HCT116 (cell line): Measurements from ENCODE around the gene ATP11B. TPM values are rescaled to one million over a fixed set of nuclear protein-coding genes. Genes with fewer than 3 reads are reported as not detected.

Source experiments
- ATAC-seq: fragments of 200-7000 bp; cut with Tn5 transposase; 2 replicates; pipeline ENCODE4 v1.9.1; 2020; ENCODE audit warnings: mild to moderate bottlenecking, moderate library complexity
- BruUV-seq: library from RNA; stranded (reverse); fragments of 400-500 nt; replicated peaks from 2 replicates; lab custom pipeline; 2021; lab: Mats Ljungman, UMichigan
- CTCF ChIA-PET: fragments of 300-600 bp; sonication (Branson Sonifier 250); formaldehyde crosslinking; loops from one replicate; lab custom pipeline; 2021; ENCODE audit warnings: antibody characterized with exemption; lab: Charles Lee
- POLR2A ChIA-PET: fragments of 300-600, 350-600 bp; sonication (Branson Sonifier 250); formaldehyde crosslinking; loops from one replicate; lab custom pipeline; 2021; ENCODE audit warnings: antibody characterized with exemption; lab: Charles Lee
- RAD21 ChIA-PET, 2 experiments: fragments of 300-600 bp; sonication (Branson Sonifier 250); formaldehyde crosslinking; loops; one replicate each; lab custom pipeline; 2023; ENCODE audit warnings: low total read pairs in 2 of 2; ENCODE audit not compliant: uncharacterized antibody in 2 of 2, unreplicated experiment in 2 of 2, low non-redundant PET in 1 of 2; lab: Charles Lee
- DNase-seq: peaks from one replicate; pipeline ENCODE4 v3.0.0-alpha.2; 2010; ENCODE audit warnings: low read depth, low spot score
- H2AFZ ChIP-seq: fragments of 200-600 bp; shearing (Covaris generic), sonication (generic); 2 replicates; pipeline ENCODE4 v1.6.1; 2017; ENCODE audit warnings: low read depth, mixed run types, mixed read lengths, antibody characterized with exemption, low read length; ENCODE audit not compliant: poor library complexity, severe bottlenecking
- H3K27ac ChIP-seq: 2 replicates; pipeline ENCODE4 v1.5.1; 2012; ENCODE audit warnings: low read depth, low read length
- H3K27me3 ChIP-seq: fragments of 200-600 bp; sonication (generic); 2 replicates; pipeline ENCODE4 v1.6.1; 2016; ENCODE audit warnings: mixed run types, low read length, mixed read lengths; ENCODE audit not compliant: insufficient read depth
- H3K36me3 ChIP-seq, 2 experiments: fragments of 200-500 bp in 1 of 2; fragments of 200-600 bp in 1 of 2; sonication (Bioruptor generic) in 1 of 2; sonication (generic) in 1 of 2; 2 replicates each; pipeline versions ENCODE4 v1.5.1 to v1.6.1; 2014 to 2016; ENCODE audit warnings: low read length in 2 of 2, inconsistent platforms in 1 of 2, mixed read lengths in 1 of 2, mixed run types in 1 of 2; ENCODE audit not compliant: insufficient read depth in 2 of 2, control insufficient read depth in 1 of 2
- H3K4me1 ChIP-seq, 2 experiments: fragments of 200-600 bp in 1 of 2; sonication (generic) in 1 of 2; 2 replicates each; pipeline versions ENCODE4 v1.5.1 to v1.6.1; 2012 to 2017; ENCODE audit warnings: low read length in 2 of 2, inconsistent platforms in 1 of 2, mild to moderate bottlenecking in 1 of 2, mixed read lengths in 1 of 2, mixed run types in 1 of 2, moderate library complexity in 1 of 2; ENCODE audit not compliant: insufficient read depth in 2 of 2, control insufficient read depth in 1 of 2
- H3K4me2 ChIP-seq: fragments of 200-600 bp; sonication (generic); 2 replicates; pipeline ENCODE4 v1.6.1; 2017; ENCODE audit warnings: mixed run types, low read length, mixed read lengths
- H3K4me3 ChIP-seq, 2 experiments: fragments of 200-600 bp in 1 of 2; sonication (generic) in 1 of 2; replicated peaks in 1 of 2; 2 replicates each; pipeline ENCODE4 v1.5.1; 2011 to 2016; ENCODE audit warnings: low read length in 2 of 2, control low read depth in 1 of 2, low read depth in 1 of 2, mild to moderate bottlenecking in 1 of 2, mixed read lengths in 1 of 2, mixed run types in 1 of 2
- H3K79me2 ChIP-seq: fragments of 200-600 bp; sonication (generic); 2 replicates; pipeline ENCODE4 v1.6.1; 2017; ENCODE audit warnings: mild to moderate bottlenecking, mixed run types, low read length, moderate library complexity, mixed read lengths; ENCODE audit not compliant: insufficient read depth
- H3K9ac ChIP-seq: fragments of 200-600 bp; sonication (generic); 2 replicates; pipeline ENCODE4 v1.6.1; 2016; ENCODE audit warnings: low read length, mixed read lengths
- H3K9me2 ChIP-seq: fragments of 200-600 bp; sonication (generic), shearing (Covaris generic); 2 replicates; pipeline ENCODE4 v1.6.1; 2017; ENCODE audit warnings: mixed run types, mild to moderate bottlenecking, moderate library complexity; ENCODE audit not compliant: insufficient read depth
- H3K9me3 ChIP-seq, 2 experiments: fragments of 200-500 bp in 1 of 2; fragments of 200-600 bp in 1 of 2; sonication (Bioruptor generic) in 1 of 2; sonication (generic) in 1 of 2; 2 replicates each; pipeline ENCODE4 v1.6.1; 2014 to 2017; ENCODE audit warnings: low read length in 2 of 2, mixed read lengths in 2 of 2, inconsistent platforms in 1 of 2, low read depth in 1 of 2, mild to moderate bottlenecking in 1 of 2, mixed run types in 1 of 2, moderate library complexity in 1 of 2; ENCODE audit not compliant: control insufficient read depth in 1 of 2, insufficient read depth in 1 of 2
- H4K20me1 ChIP-seq: fragments of 200-600 bp; sonication (generic), shearing (Covaris generic); 2 replicates; pipeline ENCODE4 v1.6.1; 2017; ENCODE audit warnings: mixed run types, mild to moderate bottlenecking, moderate library complexity; ENCODE audit not compliant: insufficient read depth
- ATF3 ChIP-seq: IDR thresholded peaks from 2 replicates; pipeline ENCODE4 v1.6.1; 2012
- CBX3 ChIP-seq: IDR thresholded peaks from 2 replicates; pipeline ENCODE4 v1.6.1; 2012; ENCODE audit warnings: low read depth
- CEBPB ChIP-seq: IDR thresholded peaks from 2 replicates; pipeline ENCODE4 v1.6.1; 2012; ENCODE audit warnings: low read depth
- EGR1 ChIP-seq: IDR thresholded peaks from 2 replicates; pipeline ENCODE4 v1.6.1; 2012; ENCODE audit warnings: low read depth
- ELF1 ChIP-seq: IDR thresholded peaks from 2 replicates; pipeline ENCODE4 v1.6.1; 2012; ENCODE audit warnings: low read depth, borderline replicate concordance
- EZH2phosphoT487 ChIP-seq: fragments of 200-600 bp; IDR thresholded peaks from 2 replicates; pipeline ENCODE4 v1.6.1; 2018; ENCODE audit warnings: antibody characterized with exemption, borderline replicate concordance
- FOSL1 ChIP-seq: IDR thresholded peaks from 2 replicates; pipeline ENCODE4 v1.6.1; 2012; ENCODE audit warnings: low read depth
- MAX ChIP-seq: IDR thresholded peaks from 2 replicates; pipeline ENCODE4 v1.6.1; 2012
- POLR2A ChIP-seq: IDR thresholded peaks from 2 replicates; pipeline ENCODE4 v1.7.0; 2011; ENCODE audit warnings: borderline replicate concordance; ENCODE audit not compliant: insufficient read depth, insufficient read length; ENCODE audit errors: extremely low read depth
- REST ChIP-seq: IDR thresholded peaks from 2 replicates; pipeline ENCODE4 v1.6.1; 2012; ENCODE audit warnings: low read depth
- SIN3A ChIP-seq: IDR thresholded peaks from 2 replicates; pipeline ENCODE4 v1.6.1; 2012; ENCODE audit warnings: low read depth
- SP1 ChIP-seq: IDR thresholded peaks from 2 replicates; pipeline ENCODE4 v1.6.1; 2012; ENCODE audit warnings: low read depth
- SRF ChIP-seq: IDR thresholded peaks from 2 replicates; pipeline ENCODE4 v1.6.1; 2012; ENCODE audit warnings: low read depth
- YY1 ChIP-seq: IDR thresholded peaks from 2 replicates; pipeline ENCODE4 v1.6.1; 2011; ENCODE audit warnings: low read length, low read depth, moderate library complexity, mild to moderate bottlenecking; ENCODE audit not compliant: insufficient replicate concordance; ENCODE audit errors: extremely low read depth
- ZFX ChIP-seq: fragments of 450-650 bp; IDR thresholded peaks from 2 replicates; pipeline ENCODE4 v1.6.1; 2017
- intact Hi-C: fragments of 100-400 bp; cut with micrococcal nuclease; formaldehyde crosslinking; loops from 2 replicates; pipeline ENCODE4 v1.10.0; 2022
- total RNA-seq: library from RNA; stranded (reverse); gene quantifications from one replicate; pipeline ENCODE4 v1.2.1, GENCODE V29; 2021; ENCODE audit not compliant: unreplicated experiment
- TF ChIP-seq, protein P1 (sequence below), 3 experiments: fragments of 200-600 bp in 1 of 3; sonication (generic) in 1 of 3; IDR thresholded peaks in 2 of 3; conservative IDR thresholded peaks in 1 of 3; 2 replicates each; pipeline ENCODE4 v1.5.1; 2012 to 2017; ENCODE audit warnings: low read depth in 2 of 3, low read length in 2 of 3, antibody characterized with exemption in 1 of 3, borderline replicate concordance in 1 of 3, control low read depth in 1 of 3, mild to moderate bottlenecking in 1 of 3, mixed read lengths in 1 of 3, mixed run types in 1 of 3, moderate library complexity in 1 of 3; ENCODE audit not compliant: insufficient read depth in 1 of 3

Gene ATP11B
- total RNA-seq, 1 experiment from 2014 or later, result 53.0 TPM

DNA sequence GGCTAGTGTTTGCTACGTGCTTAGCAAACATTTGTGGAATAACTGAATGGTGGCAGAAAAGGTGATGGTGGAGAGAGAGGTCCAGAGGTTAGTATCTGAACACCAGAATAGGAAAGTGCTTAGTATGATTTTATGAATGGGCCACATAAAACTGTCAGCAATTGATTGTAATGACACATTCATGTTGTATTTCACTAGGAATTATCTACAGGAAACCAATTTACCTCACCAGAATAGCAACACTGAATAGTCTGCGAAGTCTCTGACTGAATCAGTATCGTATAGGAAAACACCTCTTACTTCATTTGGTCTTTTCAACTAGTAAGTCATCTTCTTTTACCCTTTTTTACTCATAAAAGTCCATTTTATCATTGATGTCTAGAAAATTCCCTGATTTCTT, 8.2 kb upstream of the ATP11B start:
- Histone ChIP-seq H3K4me1 (no peaks in the 10 kb centered on the region), H3K36me3 (no peaks in the 10 kb centered on the region), H3K9ac (no peak overlapping the region), H3K27ac (no peak overlapping the region), H3K27me3 (no peaks in the 10 kb centered on the region), H3K79me2 (no peaks in the 10 kb centered on the region), H3K9me3 (no peaks in the 10 kb centered on the region), H3K9me2 (no peaks in the 10 kb centered on the region), H3K4me3 (no peak overlapping the region), H3K4me2 (no peak overlapping the region), H2AFZ (no peak overlapping the region), H4K20me1 (no peaks in the 10 kb centered on the region)
- BruUV-seq, result no TSS peak
- TF ChIP-seq FOSL1 (no peak), CBX3 (no peak), EGR1 (no peak), POLR2A (no peak), SRF (no peak), SP1 (no peak), YY1 (no peak), ZFX (no peak), CEBPB (no peak), MAX (no peak), EZH2phosphoT487 (no peak), ATF3 (no peak)
- RAD21 ChIA-PET, result no interaction called here
- intact Hi-C loops, result no loop called here
- POLR2A ChIA-PET, result no interaction called here
- CTCF ChIA-PET, result no interaction called here
- no peak for ATAC-seq
- no peak for DNase-seq

GRCh38 chr3:182785756-182786155, 7.5 kb upstream of the ATP11B start:
- Histone ChIP-seq H3K4me2 (no peak overlapping the region), H3K9me2 (no peaks in the 10 kb centered on the region), H3K4me3 (no peak overlapping the region), H3K79me2 (no peaks in the 10 kb centered on the region), H3K36me3 (no peaks in the 10 kb centered on the region), H4K20me1 (no peaks in the 10 kb centered on the region), H3K27me3 (no peaks in the 10 kb centered on the region), H3K9me3 (no peaks in the 10 kb centered on the region), H3K4me1 (no peaks in the 10 kb centered on the region), H2AFZ (no peak overlapping the region), H3K9ac (no peak overlapping the region), H3K27ac (no peak overlapping the region)
- DNase-seq (no peak), ATAC-seq (no peak)
- BruUV-seq, result no TSS peak
- CTCF ChIA-PET, result no interaction called here
- POLR2A ChIA-PET, result no interaction called here
- intact Hi-C loops, result no loop called here
- RAD21 ChIA-PET, result no interaction called here
- TF ChIP-seq, protein P1, sequence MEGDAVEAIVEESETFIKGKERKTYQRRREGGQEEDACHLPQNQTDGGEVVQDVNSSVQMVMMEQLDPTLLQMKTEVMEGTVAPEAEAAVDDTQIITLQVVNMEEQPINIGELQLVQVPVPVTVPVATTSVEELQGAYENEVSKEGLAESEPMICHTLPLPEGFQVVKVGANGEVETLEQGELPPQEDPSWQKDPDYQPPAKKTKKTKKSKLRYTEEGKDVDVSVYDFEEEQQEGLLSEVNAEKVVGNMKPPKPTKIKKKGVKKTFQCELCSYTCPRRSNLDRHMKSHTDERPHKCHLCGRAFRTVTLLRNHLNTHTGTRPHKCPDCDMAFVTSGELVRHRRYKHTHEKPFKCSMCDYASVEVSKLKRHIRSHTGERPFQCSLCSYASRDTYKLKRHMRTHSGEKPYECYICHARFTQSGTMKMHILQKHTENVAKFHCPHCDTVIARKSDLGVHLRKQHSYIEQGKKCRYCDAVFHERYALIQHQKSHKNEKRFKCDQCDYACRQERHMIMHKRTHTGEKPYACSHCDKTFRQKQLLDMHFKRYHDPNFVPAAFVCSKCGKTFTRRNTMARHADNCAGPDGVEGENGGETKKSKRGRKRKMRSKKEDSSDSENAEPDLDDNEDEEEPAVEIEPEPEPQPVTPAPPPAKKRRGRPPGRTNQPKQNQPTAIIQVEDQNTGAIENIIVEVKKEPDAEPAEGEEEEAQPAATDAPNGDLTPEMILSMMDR (IDR thresholded peaks at IDR 0.05 in 2 of 3, conservative IDR thresholded peaks at IDR 0.05 in 1 of 3; ENCODE audit: borderline replicate concordance in 1 of 3, insufficient read depth in 1 of 3, low read depth in 2 of 3, low read length in 2 of 3), result no peak
- no peak for TF ChIP-seq YY1
- no peak for TF ChIP-seq SIN3A
- TF ChIP-seq SP1, result no peak
- no peak for TF ChIP-seq CEBPB
- TF ChIP-seq ELF1, result no peak
- no peak for TF ChIP-seq CBX3
- TF ChIP-seq REST, result no peak
- no peak for TF ChIP-seq ATF3
- no peak for TF ChIP-seq SRF
- no peak for TF ChIP-seq POLR2A
